Uterus (tissue), 2 donors: ENCODE results near the gene NR6A1.

Source experiments
- POLR2A ChIP-seq, 2 donors: fragments of 450-650 bp; IDR thresholded peaks; one replicate each; pipeline ENCODE4 v1.6.1; 2016; ENCODE audit warnings: antibody characterized with exemption in 2 of 2, mild to moderate bottlenecking in 1 of 2, moderate library complexity in 1 of 2
- TF ChIP-seq, protein P1 (sequence below), 4 experiments: fragments of 200-600 bp in 2 of 4; fragments of 450-650 bp in 2 of 4; sonication (generic) in 2 of 4; IDR thresholded peaks; one replicate each; pipeline ENCODE4 v1.5.1; 2016 to 2019; ENCODE audit warnings: antibody characterized with exemption in 4 of 4, mild to moderate bottlenecking in 2 of 4, moderate library complexity in 1 of 4

DNA sequence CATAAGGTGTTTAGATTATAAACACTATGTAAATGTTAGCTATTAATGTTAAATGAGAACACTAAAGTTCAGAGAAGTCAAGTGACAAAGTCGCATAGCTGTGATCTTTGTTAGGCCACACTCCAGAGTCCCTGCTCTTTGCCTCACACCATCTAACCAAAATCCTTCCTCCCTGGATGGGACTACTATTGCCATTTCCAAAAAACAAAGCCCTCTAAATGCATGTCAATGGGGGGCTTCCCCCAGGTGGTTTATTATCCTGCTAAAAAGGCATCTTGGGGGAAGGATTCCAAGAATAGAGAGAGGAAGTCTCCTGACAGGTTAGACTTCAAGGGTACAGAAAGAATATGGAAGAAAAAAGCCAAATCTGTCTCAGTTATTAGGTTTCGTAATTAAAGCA, 10.4 kb downstream of the NR6A1 start:
- TF ChIP-seq POLR2A (IDR thresholded peaks at IDR 0.05), result no peak
- TF ChIP-seq, protein P1, sequence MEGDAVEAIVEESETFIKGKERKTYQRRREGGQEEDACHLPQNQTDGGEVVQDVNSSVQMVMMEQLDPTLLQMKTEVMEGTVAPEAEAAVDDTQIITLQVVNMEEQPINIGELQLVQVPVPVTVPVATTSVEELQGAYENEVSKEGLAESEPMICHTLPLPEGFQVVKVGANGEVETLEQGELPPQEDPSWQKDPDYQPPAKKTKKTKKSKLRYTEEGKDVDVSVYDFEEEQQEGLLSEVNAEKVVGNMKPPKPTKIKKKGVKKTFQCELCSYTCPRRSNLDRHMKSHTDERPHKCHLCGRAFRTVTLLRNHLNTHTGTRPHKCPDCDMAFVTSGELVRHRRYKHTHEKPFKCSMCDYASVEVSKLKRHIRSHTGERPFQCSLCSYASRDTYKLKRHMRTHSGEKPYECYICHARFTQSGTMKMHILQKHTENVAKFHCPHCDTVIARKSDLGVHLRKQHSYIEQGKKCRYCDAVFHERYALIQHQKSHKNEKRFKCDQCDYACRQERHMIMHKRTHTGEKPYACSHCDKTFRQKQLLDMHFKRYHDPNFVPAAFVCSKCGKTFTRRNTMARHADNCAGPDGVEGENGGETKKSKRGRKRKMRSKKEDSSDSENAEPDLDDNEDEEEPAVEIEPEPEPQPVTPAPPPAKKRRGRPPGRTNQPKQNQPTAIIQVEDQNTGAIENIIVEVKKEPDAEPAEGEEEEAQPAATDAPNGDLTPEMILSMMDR (IDR thresholded peaks at IDR 0.05), result no peak
